Panc1 (cell line): ENCODE results near the gene TK2.

ENCODE experiments used
- CTCF ChIP-seq: fragments of 450-650 bp; IDR thresholded peaks from 2 replicates; pipeline ENCODE4 v1.5.1; 2017; ENCODE audit warnings: mild to moderate bottlenecking
- POLR2AphosphoS5 ChIP-seq: IDR thresholded peaks from 2 replicates; pipeline ENCODE4 v1.6.1; 2012; ENCODE audit warnings: mild to moderate bottlenecking, low read depth, low read length, moderate library complexity
- TF ChIP-seq, protein P1 (sequence below), 2 experiments: IDR thresholded peaks; 2 replicates each; pipeline ENCODE4 v1.6.1; 2011 to 2012; ENCODE audit warnings: low read depth in 2 of 2, control low read depth in 1 of 2, low read length in 1 of 2, mild to moderate bottlenecking in 1 of 2, moderate library complexity in 1 of 2; ENCODE audit not compliant: insufficient read depth in 1 of 2

- no peak for TF ChIP-seq CTCF
- TF ChIP-seq POLR2AphosphoS5: no peak
- TF ChIP-seq, protein P1, sequence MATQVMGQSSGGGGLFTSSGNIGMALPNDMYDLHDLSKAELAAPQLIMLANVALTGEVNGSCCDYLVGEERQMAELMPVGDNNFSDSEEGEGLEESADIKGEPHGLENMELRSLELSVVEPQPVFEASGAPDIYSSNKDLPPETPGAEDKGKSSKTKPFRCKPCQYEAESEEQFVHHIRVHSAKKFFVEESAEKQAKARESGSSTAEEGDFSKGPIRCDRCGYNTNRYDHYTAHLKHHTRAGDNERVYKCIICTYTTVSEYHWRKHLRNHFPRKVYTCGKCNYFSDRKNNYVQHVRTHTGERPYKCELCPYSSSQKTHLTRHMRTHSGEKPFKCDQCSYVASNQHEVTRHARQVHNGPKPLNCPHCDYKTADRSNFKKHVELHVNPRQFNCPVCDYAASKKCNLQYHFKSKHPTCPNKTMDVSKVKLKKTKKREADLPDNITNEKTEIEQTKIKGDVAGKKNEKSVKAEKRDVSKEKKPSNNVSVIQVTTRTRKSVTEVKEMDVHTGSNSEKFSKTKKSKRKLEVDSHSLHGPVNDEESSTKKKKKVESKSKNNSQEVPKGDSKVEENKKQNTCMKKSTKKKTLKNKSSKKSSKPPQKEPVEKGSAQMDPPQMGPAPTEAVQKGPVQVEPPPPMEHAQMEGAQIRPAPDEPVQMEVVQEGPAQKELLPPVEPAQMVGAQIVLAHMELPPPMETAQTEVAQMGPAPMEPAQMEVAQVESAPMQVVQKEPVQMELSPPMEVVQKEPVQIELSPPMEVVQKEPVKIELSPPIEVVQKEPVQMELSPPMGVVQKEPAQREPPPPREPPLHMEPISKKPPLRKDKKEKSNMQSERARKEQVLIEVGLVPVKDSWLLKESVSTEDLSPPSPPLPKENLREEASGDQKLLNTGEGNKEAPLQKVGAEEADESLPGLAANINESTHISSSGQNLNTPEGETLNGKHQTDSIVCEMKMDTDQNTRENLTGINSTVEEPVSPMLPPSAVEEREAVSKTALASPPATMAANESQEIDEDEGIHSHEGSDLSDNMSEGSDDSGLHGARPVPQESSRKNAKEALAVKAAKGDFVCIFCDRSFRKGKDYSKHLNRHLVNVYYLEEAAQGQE (IDR thresholded peaks at IDR 0.05; ENCODE audit: insufficient read depth in 1 of 2, low read depth in 2 of 2, low read length in 1 of 2): no peak
Observed at GRCh38 chr16:66562986-66563385, 13.1 kb upstream of the TK2 start.
